GM12801 (cell line): ENCODE measurements around the gene CNTNAP5.

Experiments used
- CTCF ChIP-seq: IDR thresholded peaks from one replicate; pipeline ENCODE4 v1.5.1; 2011; ENCODE audit warnings: control low read depth; ENCODE audit not compliant: insufficient read length; ENCODE audit errors: extremely low read depth

The CNTNAP5 gene

GRCh38 chr2:124883595-124883994 lies 858.5 kb downstream of the CNTNAP5 start:
- TF ChIP-seq CTCF: no peak

DNA sequence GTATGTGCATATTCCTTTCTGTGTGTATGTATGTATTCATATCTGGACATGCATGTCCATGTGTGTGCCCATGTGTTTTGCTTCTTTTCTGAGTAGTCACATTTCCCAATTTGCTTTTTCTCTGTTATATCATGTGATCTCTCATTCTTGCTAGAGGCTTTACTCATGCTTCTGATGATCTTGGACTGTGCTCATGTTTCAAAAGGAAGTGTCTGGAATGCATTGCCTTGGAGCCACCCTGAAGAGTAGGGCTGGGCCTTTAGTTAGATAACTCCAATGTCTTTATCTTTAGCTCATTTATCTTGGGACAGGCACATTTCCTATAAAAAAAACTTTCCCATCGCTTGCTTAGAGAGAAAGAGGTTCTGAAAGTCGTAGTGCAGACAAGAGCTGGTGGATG lies 859.2 kb downstream of the CNTNAP5 start:
- TF ChIP-seq CTCF: no peak

DNA sequence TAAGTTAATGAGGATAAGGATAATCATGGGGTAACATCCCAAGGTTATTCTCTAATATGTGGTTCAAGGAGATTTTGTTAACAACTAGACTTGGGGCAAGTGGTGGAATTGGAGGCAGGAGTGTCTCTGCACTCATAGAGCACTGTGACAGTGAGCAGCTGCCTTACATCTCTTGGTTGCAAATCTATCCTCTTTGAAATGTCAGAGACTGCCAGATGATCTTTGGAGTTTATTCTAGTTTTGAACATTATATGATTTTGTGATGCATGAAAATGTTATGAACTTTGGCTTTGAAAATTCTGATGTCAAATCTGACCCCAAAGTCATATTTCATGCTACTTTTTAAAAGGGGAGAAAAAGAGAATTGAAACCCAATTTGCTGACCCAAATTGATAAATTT lies 861.1 kb downstream of the CNTNAP5 start:
- no peak for TF ChIP-seq CTCF

GRCh38 chr2:124887466-124887865 lies 862.4 kb downstream of the CNTNAP5 start:
- no peak for TF ChIP-seq CTCF

DNA sequence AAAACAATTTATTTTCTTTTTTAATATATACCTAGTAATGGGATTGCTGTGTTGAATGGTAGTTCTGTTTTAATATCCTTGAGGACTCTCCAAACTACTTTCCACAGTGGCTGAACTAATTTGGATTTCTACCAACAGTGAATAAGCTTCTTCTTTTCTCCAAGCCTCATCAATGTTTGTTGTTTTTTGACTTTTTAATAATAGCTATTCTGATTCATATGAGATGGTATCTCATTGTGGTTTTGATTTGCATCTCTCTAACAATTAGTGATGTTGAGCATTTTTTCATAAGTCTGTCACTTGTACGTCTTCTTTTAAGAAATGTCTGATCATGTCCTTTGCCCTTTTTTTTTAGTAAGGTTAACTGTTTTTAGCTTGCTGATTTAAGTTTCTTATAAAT lies 863.3 kb downstream of the CNTNAP5 start:
- no peak for TF ChIP-seq CTCF

- TF ChIP-seq CTCF: no peak
Observed at GRCh38 chr2:124894199-124894598, 869.1 kb downstream of the CNTNAP5 start.

DNA sequence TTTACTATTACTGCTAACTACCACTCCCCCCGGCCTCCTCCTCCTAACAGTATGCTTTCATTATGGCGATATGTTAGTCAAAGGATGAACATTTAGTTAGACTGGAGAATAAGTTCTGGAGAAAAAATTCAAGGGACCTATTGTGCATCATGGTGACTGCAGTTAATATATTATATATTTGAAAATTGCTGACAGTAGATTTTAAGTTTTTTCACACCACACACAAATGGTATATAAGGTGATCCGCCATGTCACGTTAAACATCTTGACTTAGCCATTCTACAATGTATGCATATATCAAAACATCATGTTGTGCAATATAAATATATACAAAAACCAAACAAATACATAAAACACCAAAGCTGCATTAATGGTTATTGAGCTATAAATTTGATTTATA lies 873.7 kb downstream of the CNTNAP5 start:
- TF ChIP-seq CTCF: no peak

GRCh38 chr2:124908411-124908810 lies 883.3 kb downstream of the CNTNAP5 start:
- TF ChIP-seq CTCF: no peak
